HAP-1 (cell line): ENCODE results near the gene NDRG3.
A peak's percentile ranks its signal among the peaks of the same experiment; 100 is the strongest.
"Not testable (repeated sequence)": the region's sequence is repeated elsewhere in the genome, so short reads cannot be mapped to it uniquely, and the experiment has no call there.

Source experiments
- DNase-seq, 2 experiments: peaks; one replicate each; pipeline ENCODE4 v3.0.0-alpha.2; 2016 to 2020; ENCODE audit warnings: low spot score in 2 of 2
- H3K27me3 ChIP-seq: fragments of 250-450 bp; sonication (Bioruptor Pico); 2 replicates; pipeline ENCODE4 v1.5.1; 2020; ENCODE audit warnings: low read depth, mild to moderate bottlenecking, moderate library complexity
- H3K36me3 ChIP-seq: fragments of 250-450 bp; sonication (Bioruptor Pico); replicated peaks from 2 replicates; pipeline ENCODE4 v1.5.1; 2020; ENCODE audit warnings: mild to moderate bottlenecking
- H3K4me1 ChIP-seq: fragments of 250-450 bp; sonication (Bioruptor Pico); 2 replicates; pipeline ENCODE4 v1.5.1; 2020; ENCODE audit warnings: mild to moderate bottlenecking
- H3K4me3 ChIP-seq: fragments of 250-450 bp; sonication (Bioruptor Pico); 2 replicates; pipeline ENCODE4 v1.5.1; 2020; ENCODE audit warnings: mild to moderate bottlenecking, moderate library complexity
- H3K9me3 ChIP-seq: fragments of 250-450 bp; sonication (Bioruptor Pico); 2 replicates; pipeline ENCODE4 v1.5.1; 2020; ENCODE audit warnings: mild to moderate bottlenecking, moderate library complexity
- in situ Hi-C: fragments of 300-500 bp; cut with MboI; formaldehyde crosslinking; loops from 3 replicates; pipeline ENCODE4 v1.14.3; 2020; ENCODE audit warnings: low sequenced_read_pairs, inconsistent platforms, mixed read lengths

The NDRG3 gene

GRCh38 chr20:36709126-36709525 lies 36.8 kb downstream of the NDRG3 start:
- DNase-seq, result no peak

DNA sequence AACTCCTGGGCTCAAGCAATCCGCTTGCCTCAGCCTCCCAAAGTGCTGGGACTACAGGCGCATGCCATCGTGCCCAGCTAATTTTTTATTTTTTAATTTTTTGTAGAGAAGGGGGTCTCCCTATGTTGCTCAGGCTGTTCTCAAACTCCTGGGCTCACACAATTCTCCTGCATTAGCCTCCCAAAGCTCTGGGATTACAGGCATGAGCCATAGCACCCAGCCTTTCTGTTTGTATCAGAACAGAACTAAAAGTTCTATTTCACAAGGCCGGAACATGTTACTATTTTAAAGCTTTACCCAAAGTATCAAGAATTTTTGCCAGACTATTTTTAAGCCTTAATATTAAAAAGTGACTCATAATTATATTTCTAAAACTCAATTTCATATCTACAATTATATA lies 42.4 kb downstream of the NDRG3 start:
- in situ Hi-C loops, result no loop called here

More at GRCh38 chr20:36709126-36709525, 36.8 kb downstream of the NDRG3 start:
- Histone ChIP-seq H3K9me3 (no peaks in the 10 kb centered on the region), H3K27me3 (no peaks in the 10 kb centered on the region), H3K36me3 (no peaks in the 10 kb centered on the region; the same call in 1 of the 2 replicates), H3K4me3 (no peak overlapping the region), H3K4me1 (no peaks in the 10 kb centered on the region)
- in situ Hi-C loops, result no loop called here

GRCh38 chr20:36700438-36700837 lies 45.5 kb downstream of the NDRG3 start:
- Histone ChIP-seq H3K36me3 (no peaks in the 10 kb centered on the region), H3K4me1 (peaks cover 12% of the 10 kb centered on the region), H3K4me3 (no peak overlapping the region), H3K27me3 (no peaks in the 10 kb centered on the region), H3K9me3 (no peaks in the 10 kb centered on the region)
- peak in 1 of 2 experiments; percentile 16 for DNase-seq
- in situ Hi-C loops, result no loop called here

More for the DNA sequence above, 42.4 kb downstream of the NDRG3 start:
- Histone ChIP-seq H3K9me3 (no peaks in the 10 kb centered on the region), H3K4me1 (peaks cover 9% of the 10 kb centered on the region), H3K4me3 (no peak overlapping the region), H3K36me3 (no peaks in the 10 kb centered on the region; the same call in 1 of the 2 replicates), H3K27me3 (no peaks in the 10 kb centered on the region)
- DNase-seq, result no peak

- H3K4me3 ChIP-seq, in situ Hi-C loops, H3K27me3 ChIP-seq, H3K4me1 ChIP-seq, H3K9me3 ChIP-seq, DNase-seq, H3K36me3 ChIP-seq: not testable (repeated sequence)
These were observed 50.4 kb downstream of the NDRG3 start for GRCh38 chr20:36695467-36695866.

GRCh38 chr20:36688630-36689029 lies 57.3 kb downstream of the NDRG3 start:
- Histone ChIP-seq H3K4me1 (no peaks in the 10 kb centered on the region), H3K27me3 (no peaks in the 10 kb centered on the region), H3K36me3 (no peaks in the 10 kb centered on the region; the same call in 1 of the 2 replicates), H3K9me3 (no peaks in the 10 kb centered on the region), H3K4me3 (no peak overlapping the region)
- in situ Hi-C loops, result no loop called here
- DNase-seq, result no peak

DNA sequence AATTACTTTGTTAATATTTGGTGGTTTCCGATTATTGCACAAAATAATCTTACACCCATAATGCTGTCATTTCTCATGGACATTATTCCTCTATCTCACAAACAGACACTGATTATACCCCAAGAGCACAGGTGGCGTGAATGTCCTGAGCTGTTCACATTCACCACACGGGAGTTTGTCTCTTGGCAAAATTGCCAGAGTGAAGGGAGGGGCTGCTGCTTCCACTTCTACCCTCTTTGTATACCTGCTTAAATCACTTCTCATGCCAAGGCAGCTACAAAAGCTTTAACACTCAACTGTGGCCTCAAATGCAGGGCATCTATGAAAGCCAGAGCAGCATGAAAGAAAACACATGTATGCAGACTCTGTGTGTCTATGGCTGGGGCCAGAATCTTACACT lies 58.0 kb downstream of the NDRG3 start:
- in situ Hi-C loops, result no loop called here
- H3K9me3 ChIP-seq, result no peaks in the 10 kb centered on the region
- H3K4me3 ChIP-seq, result no peak overlapping the region
- H3K36me3 ChIP-seq, result no peaks in the 10 kb centered on the region; the same call in 1 of the 2 replicates
- no peaks in the 10 kb centered on the region for H3K4me1 ChIP-seq
- no peaks in the 10 kb centered on the region for H3K27me3 ChIP-seq
- DNase-seq, result no peak

DNA sequence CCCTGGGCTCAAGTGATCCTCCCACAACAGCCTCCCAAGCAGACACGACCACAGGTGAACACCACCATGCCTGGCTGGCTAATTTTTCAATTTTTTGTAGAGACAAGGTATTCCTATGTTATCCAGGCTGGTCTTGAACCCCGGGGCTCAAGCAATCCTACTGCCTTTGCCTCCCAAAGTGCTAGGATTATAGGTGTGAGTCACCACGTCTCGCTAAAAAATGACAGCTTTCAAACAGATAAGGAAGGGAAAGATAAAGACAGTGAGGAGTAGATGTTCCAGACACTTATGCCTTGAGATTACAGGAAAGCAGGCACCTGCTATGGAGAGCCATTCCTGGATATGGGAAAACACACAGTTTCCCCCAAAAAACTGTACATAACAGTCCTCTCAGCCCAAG lies 58.9 kb downstream of the NDRG3 start:
- no peaks in the 10 kb centered on the region for H3K27me3 ChIP-seq
- H3K4me1 ChIP-seq, result no peaks in the 10 kb centered on the region
- in situ Hi-C loops, result no loop called here
- no peaks in the 10 kb centered on the region for H3K9me3 ChIP-seq
- no peaks in the 10 kb centered on the region; the same call in 1 of the 2 replicates for H3K36me3 ChIP-seq
- no peak overlapping the region for H3K4me3 ChIP-seq
- DNase-seq, result no peak

DNA sequence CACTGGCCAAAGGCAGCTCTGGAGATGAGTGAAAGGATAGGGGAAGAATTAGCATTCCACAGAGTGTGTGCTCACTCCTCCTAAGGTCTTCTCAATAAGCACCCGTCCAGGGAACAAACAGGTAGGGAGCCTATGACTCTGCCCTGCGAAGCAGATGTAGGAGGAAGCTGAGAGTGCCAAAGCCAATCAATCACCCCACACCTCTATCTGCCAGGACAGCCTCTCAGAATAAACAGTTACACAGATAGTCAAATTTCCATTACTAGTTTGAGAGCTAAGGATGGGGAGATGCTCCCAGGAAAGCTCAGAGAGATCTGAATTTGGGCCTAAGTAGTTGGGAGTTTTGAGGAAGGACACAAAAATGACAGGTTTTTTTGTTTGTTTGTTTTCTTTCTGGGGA lies 59.4 kb downstream of the NDRG3 start:
- H3K27me3 ChIP-seq, result no peaks in the 10 kb centered on the region
- H3K4me1 ChIP-seq, result no peaks in the 10 kb centered on the region
- no peak overlapping the region for H3K4me3 ChIP-seq
- in situ Hi-C loops, result no loop called here
- DNase-seq, result no peak
- H3K36me3 ChIP-seq, result no peaks in the 10 kb centered on the region; the same call in 1 of the 2 replicates
- H3K9me3 ChIP-seq, result no peaks in the 10 kb centered on the region

DNA sequence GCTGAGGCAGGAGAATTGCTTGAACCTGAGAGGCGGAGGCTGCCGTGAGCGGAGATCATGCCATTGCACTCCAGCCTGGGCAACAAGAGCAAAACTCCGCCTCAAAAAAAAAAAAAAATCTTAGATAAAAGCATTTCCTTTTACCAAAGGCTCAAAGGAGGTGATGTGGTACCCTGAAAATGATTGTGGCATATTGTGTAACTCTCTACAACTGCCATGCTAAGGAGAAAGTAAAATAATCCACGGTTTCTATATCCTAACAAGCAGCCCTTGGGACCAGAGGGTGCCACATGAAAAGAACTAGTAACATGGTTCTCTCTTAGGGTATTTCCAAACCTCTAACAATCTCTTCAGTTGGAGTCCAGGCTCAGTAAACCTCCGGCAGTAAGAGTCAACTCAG lies 61.1 kb downstream of the NDRG3 start:
- in situ Hi-C loops, result no loop called here
- Histone ChIP-seq H3K4me1 (no peaks in the 10 kb centered on the region), H3K9me3 (no peaks in the 10 kb centered on the region), H3K36me3 (no peaks in the 10 kb centered on the region; the same call in none of the 2 replicates), H3K27me3 (no peaks in the 10 kb centered on the region), H3K4me3 (no peak overlapping the region)
- no peak for DNase-seq

GRCh38 chr20:36682311-36682710 lies 63.6 kb downstream of the NDRG3 start:
- H3K9me3 ChIP-seq, result no peaks in the 10 kb centered on the region
- H3K27me3 ChIP-seq, result no peaks in the 10 kb centered on the region
- no peak overlapping the region for H3K4me3 ChIP-seq
- DNase-seq, result no peak
- no peaks in the 10 kb centered on the region for H3K4me1 ChIP-seq
- no peaks in the 10 kb centered on the region; the same call in none of the 2 replicates for H3K36me3 ChIP-seq
- in situ Hi-C loops, result no loop called here

DNA sequence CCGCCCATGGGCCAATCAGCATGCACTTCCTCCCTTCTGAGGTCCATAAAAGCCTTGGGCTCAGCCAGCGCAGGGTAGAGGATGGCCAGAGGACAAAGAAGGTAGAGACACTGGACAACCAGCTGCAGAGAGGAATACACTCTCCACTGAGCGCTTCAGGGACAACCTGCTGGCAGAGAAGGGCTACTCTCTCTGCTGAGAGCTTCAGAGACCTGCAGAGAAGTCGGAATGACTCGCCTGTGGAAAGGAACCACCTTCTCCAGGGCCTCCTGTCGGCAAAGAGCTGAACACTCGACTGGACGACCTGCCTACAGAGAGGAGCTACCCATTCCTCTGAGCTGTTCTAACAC lies 68.5 kb downstream of the NDRG3 start:
- Histone ChIP-seq H3K4me3 (no peak overlapping the region), H3K27me3 (no peaks in the 10 kb centered on the region), H3K9me3 (no peaks in the 10 kb centered on the region), H3K36me3 (no peaks in the 10 kb centered on the region; the same call in none of the 2 replicates), H3K4me1 (no peaks in the 10 kb centered on the region)
- DNase-seq, result no peak
- in situ Hi-C loops, result no loop called here

DNA sequence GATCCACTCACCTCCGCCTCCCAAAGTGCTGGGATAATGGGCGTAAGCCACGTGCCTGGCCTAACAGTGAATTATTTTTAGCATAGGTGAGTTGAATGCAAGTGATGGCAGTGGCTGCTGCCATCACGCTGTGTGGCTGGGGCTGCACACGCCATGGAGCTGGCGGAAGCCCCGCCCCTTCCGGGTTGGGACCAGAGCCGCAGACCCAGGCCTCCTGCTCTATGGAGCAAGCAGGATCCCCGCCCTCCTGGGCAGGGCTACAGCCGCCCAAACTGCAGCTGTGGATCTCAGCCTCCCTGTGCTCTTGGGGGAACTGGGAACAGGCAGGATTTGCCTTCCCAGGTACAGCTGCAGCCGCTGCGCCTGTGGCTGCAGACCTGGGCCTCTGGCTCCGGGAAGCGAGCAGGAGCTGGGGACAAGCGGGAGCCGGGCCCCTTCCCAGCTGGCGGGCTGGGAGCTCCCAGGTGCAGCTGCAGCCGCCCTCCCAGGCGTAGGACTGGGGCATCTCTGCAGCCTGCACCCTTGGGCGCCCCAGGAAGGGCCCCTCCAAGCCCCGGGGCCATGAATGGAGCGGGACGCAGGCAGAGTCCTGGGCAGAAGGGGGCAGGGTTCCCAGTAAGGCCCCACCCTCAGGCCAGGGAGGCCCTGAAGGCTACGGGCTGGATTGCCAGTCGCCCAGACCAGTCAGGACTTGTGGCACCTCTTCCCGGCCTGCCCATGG lies 69.0 kb downstream of the NDRG3 start:
- in situ Hi-C loops, result no loop called here
- Histone ChIP-seq H3K4me3 (no peak overlapping the region), H3K9me3 (no peaks in the 10 kb centered on the region), H3K27me3 (no peaks in the 10 kb centered on the region), H3K4me1 (no peaks in the 10 kb centered on the region), H3K36me3 (no peaks in the 10 kb centered on the region; the same call in none of the 2 replicates)
- DNase-seq, result no peak

GRCh38 chr20:36675545-36675944 lies 70.3 kb downstream of the NDRG3 start:
- DNase-seq, H3K9me3 ChIP-seq, in situ Hi-C loops, H3K4me1 ChIP-seq, H3K36me3 ChIP-seq, H3K4me3 ChIP-seq, H3K27me3 ChIP-seq: not testable (repeated sequence)

DNA sequence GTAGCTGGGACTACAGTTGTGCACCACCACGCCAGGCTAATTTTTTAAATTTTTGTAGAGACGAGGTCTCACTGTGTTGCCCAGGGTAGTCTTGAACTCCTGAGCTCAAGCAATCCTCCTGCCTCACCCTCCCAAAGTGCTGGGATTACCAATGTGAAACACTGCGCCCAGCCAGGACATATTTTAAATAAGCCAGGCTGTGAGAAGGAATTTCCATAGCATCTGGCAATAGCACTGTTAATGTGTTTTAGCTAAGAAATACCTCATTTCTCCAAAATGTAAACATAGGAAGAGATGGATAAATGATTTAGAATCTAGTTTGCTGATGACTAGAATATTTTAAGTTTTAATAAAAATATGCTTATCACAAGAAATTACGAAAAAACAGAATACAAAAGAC lies 72.9 kb downstream of the NDRG3 start:
- Histone ChIP-seq H3K4me3 (no peak overlapping the region), H3K4me1 (no peaks in the 10 kb centered on the region), H3K27me3 (no peaks in the 10 kb centered on the region), H3K36me3 (no peaks in the 10 kb centered on the region), H3K9me3 (no peaks in the 10 kb centered on the region)
- in situ Hi-C loops, result no loop called here
- DNase-seq, result no peak
